ENCODE measurements around the gene ZNF136.

GRCh38 chr19:12205296-12205695, 42.4 kb downstream of the ZNF136 start:
- TF ChIP-seq, protein P1, sequence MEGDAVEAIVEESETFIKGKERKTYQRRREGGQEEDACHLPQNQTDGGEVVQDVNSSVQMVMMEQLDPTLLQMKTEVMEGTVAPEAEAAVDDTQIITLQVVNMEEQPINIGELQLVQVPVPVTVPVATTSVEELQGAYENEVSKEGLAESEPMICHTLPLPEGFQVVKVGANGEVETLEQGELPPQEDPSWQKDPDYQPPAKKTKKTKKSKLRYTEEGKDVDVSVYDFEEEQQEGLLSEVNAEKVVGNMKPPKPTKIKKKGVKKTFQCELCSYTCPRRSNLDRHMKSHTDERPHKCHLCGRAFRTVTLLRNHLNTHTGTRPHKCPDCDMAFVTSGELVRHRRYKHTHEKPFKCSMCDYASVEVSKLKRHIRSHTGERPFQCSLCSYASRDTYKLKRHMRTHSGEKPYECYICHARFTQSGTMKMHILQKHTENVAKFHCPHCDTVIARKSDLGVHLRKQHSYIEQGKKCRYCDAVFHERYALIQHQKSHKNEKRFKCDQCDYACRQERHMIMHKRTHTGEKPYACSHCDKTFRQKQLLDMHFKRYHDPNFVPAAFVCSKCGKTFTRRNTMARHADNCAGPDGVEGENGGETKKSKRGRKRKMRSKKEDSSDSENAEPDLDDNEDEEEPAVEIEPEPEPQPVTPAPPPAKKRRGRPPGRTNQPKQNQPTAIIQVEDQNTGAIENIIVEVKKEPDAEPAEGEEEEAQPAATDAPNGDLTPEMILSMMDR (IDR thresholded peaks at IDR 0.05; ENCODE audit: poor library complexity): no peak
- TF ChIP-seq EZH2phosphoT487 (IDR thresholded peaks at IDR 0.05; ENCODE audit: low read depth, severe bottlenecking, unreplicated experiment) (no peak), EZH2 (IDR thresholded peaks at IDR 0.05; ENCODE audit: borderline replicate concordance) (no peak)

All from hepatocyte (in vitro differentiated cells).